CD4-positive, alpha-beta T cell treated with Interleukin-6 at 100 ng/mL for 8 hours (primary cell): ENCODE results near the gene G0S2.
A peak's percentile ranks its signal among the peaks of the same experiment; 100 is the strongest.

Source experiments
- DNase-seq: peaks from one replicate; pipeline ENCODE4 v3.0.0-alpha.2; 2020; ENCODE audit warnings: mixed read lengths, low spot score

The G0S2 gene, protein sequence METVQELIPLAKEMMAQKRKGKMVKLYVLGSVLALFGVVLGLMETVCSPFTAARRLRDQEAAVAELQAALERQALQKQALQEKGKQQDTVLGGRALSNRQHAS

DNA sequence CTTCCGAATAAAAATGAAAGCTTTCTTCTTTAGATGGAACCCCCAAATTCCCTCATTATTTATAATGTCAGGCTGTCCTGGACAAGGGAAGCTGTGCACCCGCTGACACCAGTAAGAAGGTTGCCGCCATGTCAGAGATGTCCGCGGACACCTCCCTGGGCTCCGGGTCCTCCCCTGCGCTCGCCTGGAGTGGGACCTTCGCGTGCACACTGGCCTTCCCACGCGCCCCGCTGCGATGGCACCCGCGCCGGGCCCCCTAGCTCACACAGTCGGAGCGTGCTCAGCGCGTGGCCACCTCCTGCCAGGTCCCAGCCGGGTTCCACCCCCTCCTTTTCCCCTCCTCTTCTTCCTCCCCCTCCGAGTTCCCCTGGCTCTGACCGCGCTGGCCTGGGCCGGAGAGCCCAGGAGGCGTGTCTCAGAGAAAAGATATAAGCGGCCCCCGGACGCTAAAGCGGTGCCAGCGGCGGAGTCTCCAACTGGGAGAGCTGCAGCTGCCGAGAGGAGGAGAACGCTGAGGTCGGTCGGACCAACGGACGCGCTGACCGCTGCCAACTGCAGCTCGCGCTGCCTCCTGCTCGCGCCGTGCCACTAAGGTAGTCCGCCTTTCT, at the start of gene G0S2:
G0S2 (plus strand) TSS at position 456 of the 608 bp plus-strand sequence. CDS start 273 bp downstream, outside the sequence.
- no peak for DNase-seq

DNA sequence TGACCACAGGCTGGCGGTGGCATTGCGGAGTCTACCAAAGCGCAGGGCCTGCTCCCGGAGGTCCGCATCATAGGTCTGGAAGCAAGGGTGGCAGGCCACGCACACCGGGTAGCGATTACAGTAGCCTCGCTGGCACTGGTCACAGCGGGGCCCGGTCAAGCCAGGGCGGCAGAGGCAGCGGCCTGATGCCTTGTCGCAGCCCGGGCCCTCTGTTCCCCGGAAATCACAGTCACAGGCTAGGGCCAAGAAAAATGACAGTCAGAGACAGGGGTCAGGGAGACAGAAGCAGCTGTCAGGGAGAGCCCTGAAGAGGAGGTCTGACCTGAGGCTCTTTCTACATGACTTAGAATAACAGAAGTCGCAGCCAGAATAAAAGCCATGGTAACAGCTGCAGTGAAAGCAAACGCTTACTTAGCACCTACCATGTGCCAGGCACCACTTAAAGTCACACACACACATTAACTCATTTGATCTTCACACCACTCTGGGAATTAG, 49.4 kb upstream of the G0S2 start:
- DNase-seq: no peak

DNA sequence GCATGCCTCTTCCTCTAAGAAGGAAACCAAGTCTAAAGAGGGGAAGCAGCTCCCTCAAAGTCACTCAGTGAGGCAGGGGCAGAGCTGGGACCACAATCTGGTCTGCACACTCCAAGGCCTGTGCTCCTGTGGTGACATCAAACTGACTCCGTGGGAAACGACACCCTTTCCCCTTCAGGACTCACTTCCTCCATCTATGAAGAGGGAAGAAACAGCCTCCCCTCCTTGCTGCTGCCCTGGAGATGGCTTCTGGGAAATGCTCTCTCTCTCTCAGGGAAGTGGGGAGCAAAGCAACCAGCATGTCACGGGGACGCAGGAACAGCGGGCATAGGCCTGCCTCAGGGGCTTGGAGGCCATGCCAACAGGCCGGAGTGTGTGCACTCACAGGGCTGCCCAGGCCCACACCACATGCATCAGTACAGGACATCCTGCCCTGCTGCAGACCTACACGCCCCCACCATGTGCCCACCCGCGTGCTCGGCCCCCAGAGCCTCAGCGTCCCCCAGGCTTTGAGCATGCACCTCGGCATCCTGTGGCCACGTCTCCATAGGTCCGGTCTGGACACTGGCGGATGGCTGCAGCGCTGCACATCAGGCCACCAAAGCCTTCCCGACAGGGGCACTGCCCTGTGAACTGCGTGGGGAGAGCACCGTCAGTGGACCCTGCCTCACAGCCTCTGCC, 48.7 kb upstream of the G0S2 start:
- no peak for DNase-seq

DNA sequence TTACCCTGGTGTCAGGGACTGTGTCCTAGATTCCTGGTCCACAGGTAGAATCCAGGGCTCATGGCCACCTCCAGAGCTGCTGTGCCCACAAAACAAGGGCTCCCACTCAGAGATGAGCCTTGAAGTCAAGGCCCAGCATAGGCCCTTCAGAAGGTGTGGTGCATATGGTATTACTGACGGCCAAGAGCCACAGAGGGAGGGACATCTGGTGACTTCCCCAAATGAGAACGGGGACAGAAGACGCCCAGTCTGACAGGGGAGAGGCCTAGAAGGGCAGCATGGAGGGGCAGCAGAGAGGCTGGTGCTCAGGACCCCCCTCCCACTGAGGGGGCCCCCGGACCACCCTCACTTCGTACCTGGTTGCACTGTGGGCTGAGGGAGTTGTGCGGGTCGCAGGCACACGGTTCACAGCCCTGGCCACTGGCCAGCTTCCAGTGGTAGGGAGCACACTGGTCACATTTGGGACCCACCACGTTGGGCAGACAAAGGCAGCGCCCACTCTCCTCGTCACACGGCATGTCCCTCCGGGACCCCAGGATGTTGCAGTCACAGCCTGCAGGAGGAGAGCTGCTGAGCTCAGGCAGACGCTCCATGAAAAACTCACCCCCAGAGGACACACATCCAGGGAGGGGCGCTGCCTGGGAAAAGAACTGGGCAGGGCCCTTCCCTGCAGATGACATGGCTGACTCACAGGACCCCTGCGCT, 48.0 kb upstream of the G0S2 start:
- no peak for DNase-seq

DNA sequence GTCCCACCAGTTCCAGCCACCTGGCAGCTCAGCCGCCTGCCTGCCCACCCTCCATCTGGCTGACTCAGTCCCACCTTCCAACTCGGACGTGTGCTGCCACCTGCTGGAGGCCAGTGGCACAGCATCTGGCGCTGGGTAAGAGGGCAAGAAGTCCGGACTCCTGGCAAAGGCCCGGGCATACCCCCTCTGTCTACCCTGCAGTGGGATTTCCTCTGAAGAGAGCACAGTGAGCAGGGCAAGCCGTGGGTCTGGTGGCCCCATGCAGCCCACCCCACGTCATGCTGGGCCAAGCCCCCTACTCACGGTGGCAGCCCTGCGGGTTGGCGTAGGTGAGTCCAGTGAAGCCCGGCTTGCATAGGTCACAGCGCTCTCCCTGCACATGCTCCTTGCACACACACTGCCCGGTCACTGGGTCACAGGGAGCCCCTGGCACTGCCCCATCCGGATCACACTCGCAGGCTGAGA, 47.4 kb upstream of the G0S2 start:
- peak; percentile 68 for DNase-seq

DNA sequence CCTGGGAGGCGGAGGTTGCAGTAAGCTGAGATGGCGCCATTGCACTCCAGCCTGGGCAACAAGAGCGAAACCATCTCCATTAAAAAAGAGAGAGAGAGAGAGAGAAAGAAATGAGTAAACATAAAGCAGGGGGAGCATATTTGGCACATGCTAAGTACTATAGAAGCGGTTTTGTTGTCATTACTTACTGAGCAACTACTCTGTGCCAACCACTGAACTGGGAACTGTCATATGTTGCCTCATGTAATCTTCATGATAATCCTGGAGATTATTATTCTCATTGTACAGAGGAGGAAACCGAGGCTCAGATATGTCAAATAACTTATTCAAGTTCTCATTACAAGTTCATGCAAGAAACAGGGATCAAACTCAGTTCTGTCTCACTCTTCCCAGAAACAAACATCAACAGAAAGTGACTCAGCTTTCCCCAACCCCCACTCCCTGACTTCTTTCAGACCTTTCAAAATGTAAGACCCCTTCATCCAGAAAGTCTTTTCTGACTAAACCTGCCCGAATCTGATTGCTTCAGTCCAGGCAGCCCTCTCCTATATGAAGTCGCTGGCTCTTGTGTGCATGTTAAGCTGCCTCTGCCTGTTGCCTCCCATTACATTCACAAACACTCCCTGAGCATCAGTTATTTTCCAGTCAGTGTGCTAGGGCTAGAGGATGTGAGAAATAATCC, 46.5 kb upstream of the G0S2 start:
- no peak for DNase-seq

DNA sequence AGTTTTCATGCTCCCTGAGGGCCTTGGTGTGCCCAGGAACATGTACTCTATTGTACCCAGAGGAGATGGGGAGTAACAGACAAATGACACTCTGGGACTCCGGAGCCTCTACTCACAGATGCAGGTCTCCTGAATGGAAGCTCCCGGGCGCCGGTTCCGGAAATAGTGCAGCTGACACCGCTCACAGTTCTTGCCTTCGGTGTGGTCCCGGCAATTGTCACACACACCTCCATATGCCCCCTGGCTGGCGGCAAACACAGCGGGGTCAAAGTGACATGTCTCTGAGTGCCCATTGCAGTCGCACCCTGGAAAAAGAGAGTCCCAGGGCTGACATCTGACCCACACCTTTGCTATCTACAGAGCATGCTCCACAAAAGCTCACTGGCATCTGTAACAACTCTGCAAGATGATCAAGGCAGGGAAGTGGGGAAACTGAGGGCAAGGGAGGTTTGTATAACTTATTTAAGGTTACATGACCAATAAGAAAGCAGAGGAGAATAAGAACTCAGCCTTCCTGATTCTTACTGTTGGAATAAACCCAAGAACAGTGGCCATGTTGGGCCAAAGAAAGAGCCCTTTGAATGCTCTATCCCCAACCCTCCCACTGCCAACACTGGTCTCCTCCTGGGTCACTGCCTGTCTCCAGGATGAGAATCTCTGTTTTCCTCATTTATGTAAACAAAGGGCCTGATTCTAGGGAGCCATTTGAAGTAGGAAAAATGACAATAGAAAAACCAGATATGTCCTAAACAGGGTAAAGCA, 45.4 kb upstream of the G0S2 start:
- no peak for DNase-seq

DNA sequence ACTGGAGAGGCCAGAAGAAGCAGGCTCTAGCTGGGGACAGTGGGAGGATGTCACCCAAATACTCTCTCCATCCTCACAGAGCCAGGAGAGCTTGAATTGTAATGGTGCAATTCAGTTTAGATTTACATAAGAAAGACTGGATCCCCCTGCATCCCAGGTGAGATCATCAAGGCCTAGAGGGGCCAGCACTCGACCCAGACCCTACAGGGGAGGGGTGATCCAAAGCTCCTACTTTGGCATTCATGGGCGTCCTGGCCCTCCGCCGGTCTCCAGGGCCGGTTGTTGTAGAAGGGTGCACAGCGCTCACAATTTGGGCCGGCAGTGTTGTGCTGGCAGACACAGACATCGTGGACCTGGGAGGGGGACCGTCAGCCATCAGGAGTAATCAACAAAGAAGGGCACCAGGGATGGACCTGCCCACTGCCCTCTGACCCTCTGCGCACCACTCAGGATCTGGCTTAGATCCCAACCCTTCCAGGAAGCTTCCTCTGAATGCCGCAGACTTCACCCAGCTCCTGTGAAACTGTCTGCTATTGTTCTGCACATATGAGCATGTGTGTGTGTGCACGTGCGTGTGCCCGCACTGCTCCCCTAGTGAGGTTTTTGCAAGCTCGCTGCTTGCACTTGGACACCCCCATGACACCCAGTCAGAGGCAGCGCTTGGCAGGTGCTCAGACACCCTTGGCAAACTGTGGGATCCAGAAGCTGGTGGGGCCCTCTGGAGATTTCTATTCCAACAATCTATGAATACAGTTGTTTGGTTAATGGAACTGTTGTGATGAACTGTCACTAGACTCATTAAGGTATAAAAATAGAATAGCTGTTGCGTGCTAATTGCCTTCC, 44.6 kb upstream of the G0S2 start:
- no peak for DNase-seq

DNA sequence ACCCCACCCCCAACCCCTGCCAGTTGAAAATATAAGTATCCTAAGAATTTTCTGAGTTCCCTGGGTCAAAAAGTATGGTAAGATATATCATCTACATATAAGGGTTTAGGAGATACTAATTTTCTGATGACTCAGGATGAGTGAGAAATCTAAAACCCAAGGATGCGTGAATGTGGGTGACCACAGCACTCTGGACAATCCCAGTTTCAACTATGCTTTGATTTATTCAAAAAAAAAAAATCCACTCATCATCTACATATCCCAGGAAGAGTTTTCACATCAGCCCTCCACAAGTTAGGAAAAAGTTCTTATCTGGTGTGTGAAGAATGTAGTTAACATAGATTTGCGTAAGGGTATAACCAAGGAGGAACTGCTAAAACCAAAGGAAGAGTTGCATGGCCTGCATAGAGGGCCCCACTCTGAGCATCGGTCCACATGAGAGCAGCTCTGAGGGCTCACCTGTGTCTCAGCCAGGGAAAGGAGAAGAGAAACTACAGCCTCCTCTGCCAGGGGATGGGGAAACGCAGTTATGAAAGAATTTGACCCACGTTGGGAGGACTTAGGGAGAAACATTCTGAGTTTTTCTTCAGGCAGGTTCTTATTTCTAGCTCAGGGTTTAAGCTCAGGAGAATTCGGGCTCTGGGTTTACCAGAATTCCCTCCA, 41.7 kb upstream of the G0S2 start:
- DNase-seq: no peak

DNA sequence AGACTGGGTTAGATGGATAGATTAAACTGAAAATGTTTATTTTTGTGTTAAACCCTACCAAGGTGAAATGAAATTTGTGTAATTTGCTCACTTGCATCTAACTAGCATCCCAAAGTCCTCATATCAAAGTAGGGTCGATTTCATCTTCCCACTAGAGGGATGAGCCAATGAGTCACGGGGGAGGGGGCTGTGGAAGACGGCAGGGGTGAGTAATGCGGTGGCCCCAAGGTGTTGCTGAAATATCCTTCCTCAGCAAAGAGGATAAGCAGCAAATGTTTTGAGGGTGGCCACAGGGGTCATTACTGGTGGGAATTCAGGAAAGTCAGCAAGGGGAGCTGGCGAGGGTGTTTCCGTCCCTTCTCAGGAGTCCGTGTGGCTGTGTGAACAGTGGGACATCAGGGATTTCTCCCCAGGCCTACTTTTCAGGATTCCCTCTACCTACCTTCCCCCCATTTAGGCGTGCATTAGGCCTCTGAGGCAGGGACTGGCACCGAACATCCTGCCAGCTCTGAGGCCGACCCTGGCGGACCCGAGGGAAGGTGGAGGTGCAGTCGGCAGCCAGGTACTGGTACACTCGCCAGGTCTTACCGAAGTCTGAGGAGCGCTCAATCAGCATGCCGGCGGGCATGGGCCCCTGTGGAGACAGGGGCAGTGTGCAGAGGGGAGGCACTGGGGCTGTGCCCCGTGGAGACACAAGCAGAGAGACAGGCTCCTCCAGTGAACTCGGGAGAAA, 41.0 kb upstream of the G0S2 start:
- DNase-seq: no peak

DNA sequence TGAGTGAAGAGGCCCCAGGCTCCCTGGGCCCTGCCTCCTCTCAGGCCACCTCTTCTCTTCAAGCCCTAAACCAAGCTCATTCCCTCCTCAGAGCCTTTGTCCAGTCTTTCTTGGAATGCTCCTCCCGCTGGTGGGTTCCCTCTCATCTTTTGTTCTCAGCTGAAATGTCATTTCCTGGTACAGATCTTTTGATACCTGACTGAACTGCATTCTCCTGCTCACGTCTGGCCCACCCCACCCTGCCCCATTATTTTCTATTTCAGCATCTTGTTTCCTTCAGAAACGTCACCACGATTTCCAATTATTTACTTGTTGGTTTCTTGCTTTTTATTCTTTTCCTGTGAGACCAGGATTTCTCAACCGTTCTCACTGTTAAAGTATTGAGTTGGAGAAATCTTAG, 39.4 kb upstream of the G0S2 start:
- DNase-seq: no peak

DNA sequence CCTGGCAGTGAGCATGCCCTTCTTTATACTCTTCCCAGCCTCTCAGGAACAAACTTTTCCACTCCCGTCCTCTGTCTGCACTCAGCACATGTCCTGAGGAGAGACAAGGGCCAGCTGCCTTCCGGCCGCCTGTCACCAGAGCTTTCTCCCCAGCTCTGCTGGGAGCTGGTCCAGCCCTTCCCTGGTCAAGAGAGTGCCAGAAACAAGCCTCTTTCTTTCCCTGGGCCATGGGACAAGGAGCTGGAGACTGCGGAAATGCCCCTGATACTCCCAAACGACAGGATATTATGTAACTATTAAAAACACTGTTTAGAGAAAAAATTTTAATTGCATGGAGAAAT, 33.4 kb upstream of the G0S2 start:
- no peak for DNase-seq

DNA sequence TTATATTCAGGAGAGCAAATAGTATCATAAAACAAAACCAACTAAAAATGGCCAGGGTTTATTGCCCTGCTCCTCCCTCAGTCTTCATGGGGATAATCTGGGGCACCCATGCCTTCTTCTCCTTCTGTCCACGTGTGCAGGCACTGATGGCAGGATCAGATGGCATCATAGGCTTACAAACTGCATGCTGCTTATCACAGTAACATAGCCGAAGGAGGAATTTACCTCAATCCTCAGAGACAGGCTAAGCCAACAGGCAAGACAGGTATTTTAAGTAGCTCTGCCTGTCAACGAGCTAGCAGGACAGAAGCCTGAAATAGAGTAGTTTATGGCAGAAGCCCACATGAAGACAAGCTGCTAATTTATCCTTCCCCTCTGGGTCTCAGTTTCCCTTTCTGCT, 32.4 kb upstream of the G0S2 start:
- no peak for DNase-seq

DNA sequence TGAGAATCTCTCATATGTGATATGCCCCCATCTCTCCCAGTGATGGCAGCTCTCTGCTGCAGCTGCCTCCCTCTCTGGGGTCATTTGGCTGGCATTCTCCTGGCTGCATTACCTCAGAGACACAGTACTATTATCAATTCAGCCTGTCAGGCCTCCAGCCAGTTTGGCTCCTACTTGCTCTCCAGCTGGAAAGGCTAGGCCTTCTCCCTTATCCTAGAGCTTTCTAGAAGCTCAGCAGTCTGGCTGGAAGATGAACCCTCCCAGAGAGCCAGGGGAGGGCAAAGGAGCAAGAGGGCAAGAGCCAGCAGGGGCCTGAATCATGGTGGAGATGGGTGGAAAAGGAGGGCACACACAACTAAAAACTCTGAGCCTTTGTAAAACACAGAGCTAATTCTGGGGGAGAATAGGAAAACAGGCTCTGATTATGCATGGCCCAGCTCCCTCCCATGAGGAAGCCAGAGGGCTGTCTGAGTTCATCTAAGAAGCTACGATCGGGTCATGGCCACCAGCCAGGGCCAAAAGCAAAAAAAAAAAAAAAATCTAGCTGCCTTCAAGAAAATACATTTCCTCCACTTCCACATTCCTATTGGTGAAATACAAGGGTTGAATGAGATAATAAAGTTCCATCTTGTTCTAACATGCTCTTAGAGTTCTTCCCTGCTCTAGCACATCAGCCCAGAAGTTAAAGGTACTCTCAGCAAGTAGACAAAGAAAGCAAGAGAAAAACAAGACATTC, 31.8 kb upstream of the G0S2 start:
- DNase-seq: no peak

DNA sequence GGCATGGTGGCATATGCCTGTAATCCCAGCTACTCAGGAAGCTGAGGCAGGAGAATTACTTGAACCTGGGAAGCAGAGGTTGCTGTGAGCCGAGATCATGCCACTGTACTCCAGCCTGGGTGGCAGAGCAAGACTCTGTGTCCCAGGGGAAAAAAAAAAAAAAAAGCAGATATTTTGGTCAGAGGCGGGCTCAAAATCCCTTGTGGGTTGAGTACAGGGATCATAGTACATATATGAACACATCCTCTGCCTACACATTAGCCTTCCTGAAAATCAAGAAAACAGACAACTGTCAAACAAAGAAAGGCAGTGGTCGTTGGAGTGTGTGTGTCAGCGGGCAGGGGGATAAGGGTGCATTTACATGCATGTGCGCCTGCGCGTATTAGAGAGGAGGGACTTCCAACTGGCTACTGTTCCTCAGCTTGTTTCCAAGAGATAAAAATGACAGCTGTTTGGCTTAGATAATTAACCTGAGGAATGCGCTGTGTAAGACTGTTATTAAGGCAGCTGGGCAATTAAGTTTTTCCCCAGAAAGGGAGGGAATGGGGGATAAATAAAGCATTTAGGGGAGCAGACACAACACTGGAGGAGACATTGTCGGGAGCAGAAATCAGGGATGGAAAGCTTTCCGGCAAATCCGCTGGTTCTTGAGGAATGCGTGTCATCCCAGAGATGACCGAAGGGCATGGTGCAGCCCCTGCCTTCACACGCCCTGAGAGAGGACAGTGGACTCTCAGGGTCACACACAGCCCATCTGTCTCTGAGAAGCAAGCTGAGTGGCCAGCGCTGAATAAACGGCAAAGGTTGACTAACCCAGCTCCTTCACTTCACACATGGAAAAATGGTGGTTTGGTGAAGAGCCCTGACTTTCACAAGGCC, 29.4 kb upstream of the G0S2 start:
- no peak for DNase-seq

DNA sequence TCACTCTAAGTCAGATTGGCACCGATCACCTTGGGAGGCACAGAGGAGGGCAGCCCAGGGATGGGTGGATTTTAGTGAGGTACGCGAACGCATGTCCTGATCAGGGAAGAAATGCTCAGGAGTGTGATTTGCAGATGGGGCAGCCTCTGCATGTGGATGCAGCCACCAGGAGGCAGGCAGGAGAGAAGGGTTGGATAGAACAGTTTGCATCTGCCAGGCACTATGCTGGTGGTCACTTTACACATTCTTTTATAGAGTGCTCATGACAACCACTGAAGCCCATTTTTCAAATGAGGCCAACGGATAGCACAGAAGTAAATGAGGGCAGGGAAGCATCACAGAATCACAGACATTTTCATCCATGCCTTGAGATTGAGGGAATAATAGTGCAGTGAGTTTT, 28.7 kb upstream of the G0S2 start:
- no peak for DNase-seq

DNA sequence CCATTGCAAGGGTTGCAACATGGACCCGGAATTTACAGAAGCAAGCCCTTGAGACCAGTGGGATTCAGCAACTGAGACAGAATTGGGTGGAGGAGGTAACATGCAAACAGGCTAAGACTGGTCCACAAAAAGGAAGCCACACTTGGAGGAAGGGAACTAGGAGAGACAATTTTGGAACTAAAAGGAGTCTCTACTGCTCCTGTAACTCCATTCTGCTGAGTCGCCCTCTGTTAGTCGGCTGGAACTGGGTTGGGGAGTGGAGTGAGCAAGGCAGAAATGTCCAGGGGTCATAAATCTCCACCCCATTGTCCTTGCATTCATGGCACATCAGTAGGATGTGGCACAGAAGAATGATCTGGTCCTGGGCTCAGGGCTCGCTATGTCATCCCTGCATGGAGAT, 28.1 kb upstream of the G0S2 start:
- DNase-seq: no peak

DNA sequence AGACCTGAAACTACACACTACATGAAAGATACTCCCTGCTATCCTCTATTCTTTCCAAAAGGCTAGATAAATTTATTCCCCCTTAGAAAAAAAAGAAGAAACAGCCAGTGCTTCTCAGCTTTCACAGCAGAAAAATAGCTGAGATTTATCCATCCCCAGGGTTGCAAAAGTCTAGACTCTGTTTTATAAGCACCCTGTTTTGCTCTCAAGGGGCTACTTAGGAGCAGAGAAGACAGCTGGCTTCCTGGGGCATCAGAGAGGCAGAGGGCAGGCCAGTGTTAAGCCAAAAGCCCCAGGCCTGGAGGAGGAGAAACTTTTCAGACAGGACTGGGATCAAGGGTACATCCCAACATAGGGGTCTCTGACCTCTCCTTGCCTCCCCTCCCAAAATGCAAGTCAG, 26.9 kb upstream of the G0S2 start:
- no peak for DNase-seq
